ENCODE measurements around the gene MADD.

Gene MADD

DNA sequence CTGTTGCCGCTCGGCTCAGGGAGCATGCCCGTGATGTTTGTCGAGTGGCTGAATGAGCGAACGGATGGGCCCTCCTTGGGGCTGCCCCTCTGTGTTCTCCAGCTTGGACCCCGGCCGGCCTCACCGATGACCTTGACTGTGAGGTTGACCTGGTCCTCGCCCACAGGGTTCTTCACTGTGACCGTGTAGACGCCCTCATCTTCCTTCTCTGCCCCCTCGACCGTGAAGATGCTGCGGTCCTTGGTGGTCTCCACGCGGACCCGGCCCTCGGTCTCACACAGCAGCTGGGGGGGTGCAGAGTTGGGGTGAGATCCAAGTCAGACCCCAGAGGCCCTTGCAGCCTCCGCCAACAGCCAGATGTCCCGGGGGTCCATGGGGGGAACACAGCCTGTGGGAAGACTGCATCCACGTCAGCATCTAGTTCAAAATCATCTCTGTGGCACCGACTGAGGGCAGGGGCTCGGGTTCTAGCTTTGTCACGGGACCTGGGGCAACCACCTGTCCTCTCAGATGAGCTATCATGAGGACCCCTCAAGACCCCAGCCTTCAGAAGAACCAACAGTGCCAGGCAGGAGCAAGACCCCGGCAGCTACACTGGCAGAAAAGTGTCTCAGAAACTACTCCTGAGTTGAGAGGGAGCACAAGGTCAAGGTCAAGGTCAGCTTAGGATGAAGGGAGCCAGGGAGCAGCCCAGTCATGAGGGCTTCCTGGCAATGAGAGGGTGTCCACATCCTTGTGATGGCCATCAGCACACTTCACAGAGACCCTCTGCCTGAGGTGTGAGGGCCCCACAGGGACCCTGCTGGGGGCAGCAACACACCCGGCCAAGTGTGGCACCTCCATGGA is 68.7 kb downstream of the MADD start:
- DNase-seq (ENCODE audit: low read depth) = no peak

DNA sequence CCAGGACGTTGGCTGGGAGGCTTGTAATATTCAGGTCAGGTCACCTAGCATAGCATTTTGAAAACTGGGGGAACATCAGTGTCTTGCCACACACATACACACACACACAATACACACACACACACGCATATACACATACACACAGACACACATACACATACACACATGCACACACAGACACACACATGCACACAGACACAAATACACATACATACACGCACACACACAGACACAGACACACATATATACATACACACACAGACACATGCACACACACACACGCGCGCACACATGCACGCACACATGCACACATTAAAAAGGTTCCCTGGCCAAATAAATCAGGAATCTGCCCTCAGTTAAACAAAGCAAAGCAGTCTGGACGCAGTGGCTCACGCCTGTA is 70.1 kb downstream of the MADD start:
- no peak for DNase-seq (ENCODE audit: low read depth)

DNA sequence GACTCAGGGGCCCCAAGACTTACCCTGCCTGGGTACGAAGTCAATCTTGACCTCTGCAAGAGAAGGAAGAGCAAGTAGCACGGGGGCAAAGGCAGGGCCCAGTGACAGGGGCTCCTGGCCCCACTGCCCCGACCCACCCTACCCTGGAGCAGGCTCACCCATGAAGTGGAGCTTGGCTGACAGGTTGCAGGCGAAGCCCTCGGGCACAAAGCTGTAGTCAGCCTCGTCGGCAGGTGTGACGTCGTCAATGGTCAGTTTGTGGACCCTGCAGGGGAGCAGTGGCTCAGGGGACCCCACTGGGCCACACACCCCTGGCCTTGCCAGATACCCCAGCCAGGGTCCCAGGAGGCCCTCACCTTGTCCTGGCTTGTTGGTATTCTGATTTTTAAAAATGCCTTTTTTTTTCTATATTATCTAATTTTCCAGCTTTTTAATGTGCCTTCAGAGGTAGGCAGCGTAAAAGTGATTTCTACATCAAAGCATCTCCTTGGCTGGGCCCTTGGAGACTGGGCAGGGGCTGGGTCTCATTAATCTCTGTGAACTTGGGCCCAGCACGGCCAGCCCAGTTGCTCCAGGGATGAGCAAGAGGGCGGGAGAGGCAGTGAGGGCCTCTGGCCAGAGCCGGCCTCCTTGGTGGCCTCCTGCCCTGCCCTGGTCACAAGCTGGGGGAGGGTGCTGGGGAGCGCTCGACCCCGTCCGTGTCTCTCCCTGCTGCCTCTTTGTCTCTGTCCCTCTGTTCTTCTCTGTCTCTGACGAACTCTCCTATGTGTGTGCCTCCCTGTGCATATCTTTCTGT is 71.2 kb downstream of the MADD start:
- DNase-seq (ENCODE audit: low read depth) = no peak

DNA sequence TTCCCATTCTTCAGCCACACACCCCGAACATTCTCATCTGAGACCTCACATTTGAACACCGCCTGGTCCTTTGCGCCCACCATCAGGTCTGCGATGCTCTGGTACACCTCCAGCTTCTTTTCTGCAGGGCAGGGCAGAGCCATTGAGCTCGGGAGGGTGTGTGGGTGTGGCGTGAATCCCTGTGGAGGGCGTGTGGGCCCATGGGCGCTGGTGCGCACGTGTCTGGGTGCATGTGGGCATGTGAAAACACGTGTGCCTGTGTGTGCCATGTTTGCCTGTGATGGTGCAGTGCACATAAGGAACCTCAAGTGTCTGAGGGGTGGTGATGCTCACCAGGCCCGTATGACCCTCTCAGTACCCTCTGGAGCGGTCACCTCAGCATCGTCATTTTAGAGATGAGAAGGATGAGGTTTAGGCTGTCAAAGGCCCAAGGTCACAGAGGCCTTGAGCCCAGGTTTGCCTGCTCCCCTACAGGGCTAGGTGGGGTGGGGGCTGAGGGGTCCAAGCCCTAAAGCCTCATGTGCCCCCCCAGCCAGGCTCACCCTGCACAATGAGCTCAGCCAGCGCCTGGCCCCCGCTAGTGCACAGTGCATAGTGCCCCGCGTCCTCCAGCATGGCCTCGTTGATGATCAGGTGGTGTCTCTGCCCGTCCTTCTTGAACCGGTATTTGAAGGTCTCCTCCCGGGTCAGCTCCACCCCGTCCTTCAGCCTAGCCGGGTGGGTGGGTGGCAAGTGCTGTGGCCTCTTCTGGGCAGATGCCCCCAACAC is 72.3 kb downstream of the MADD start:
- no peak for DNase-seq (ENCODE audit: low read depth)

DNA sequence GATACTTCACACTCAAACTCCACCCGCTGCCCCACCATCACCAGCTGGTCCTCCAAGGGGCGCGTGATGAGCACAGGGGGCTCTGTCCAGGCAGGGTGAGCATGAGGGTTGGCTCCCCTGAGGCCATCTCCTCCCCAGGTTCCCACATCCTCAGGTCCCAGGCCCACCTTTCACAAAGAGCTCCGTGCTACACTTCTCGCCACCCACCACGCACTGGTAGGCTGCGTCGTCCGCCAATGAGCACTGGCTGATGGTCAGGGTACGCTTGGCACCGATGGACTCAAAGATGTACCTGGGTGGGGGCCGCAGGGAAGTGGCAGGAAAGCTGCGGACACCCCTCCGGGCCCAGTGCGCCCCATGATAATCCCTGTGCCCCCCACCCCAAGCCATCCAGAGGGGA is 72.9 kb downstream of the MADD start:
- DNase-seq (ENCODE audit: low read depth) = no peak

DNA sequence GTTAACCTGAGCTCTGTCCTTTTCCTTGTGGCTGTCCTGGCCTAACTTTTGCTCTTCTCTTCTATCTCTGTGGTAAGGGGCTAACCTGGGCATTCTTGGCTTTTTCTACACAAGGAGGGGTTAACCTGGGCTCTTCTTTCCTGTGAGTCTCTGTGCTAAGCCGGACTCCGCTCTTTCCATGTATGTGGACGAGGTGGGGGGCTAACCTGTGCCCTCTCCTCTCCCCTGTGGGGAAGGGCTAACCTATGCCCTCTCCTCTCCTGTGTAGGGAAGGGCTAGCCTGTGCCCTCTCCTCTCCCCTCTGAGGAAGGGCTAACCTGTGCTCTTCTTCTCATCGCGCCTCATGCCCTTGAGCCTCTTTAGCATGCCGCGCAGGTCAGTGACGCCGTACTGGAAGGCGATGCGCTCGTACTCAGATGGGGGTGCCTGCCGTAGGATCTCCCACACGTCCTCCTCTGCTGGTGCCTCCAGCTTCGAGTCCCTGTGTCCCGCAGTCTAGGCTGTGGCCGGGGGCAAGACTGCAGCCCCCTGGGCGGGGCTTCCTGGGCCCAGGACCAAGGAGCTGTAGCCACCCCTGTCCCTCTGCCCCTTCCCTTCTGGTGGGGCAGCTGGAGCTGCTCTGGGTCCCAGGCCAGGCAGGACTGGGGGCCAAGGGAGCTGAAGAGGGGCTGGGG is 76.1 kb downstream of the MADD start:
- no peak for DNase-seq (ENCODE audit: low read depth)

DNA sequence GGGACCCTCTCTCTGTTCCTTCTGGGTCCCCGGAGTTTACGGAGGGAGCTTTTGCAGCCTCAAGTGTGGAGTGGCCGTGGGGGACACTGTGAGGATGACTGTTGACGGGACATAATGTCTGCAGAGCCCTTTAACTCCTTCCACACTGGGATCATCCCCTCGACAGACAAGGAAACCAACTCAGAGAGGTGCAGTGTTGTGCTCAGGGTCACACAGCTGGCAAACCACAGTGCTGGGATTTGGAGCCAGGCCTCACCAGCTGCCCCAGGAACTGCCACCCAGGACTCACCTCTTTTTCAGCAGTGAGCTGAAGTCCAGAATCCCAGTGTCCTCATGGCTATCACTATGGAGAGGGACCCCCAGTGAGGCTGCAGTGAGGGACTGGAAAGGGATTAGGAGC is 77.2 kb downstream of the MADD start:
- no peak for DNase-seq (ENCODE audit: low read depth)

DNA sequence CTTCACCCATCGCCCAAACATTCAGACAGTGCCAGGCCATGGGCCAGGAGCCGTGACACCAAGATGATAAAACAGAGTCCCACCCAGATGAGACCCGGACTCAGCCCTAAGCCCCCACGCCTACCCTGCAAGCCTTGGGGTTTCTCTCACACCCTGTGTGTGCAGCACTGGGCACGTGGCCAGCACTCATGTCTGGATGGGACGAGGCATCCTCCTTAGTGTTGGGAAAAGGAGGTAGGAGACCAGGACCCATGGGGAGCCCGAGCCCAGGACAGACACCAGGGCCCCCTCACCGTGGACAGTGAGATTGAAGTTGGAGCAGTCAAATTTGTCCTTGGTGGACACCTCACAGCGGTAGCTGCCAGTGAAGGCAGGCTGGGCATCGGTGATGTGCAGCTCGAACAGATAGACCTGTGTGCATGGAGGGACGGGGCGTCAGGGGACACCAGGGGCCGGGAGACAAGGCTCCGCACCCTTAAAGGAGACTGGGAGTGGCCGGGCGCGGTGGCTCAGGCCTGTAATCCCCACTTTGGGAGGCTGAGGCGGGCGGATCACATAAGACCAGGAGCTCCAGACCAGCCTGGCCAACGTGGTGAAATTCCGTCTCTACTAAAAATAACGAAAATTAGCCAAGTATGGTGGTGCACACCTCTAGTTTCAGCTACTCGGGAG is 78.3 kb downstream of the MADD start:
- DNase-seq (ENCODE audit: low read depth) = no peak

DNA sequence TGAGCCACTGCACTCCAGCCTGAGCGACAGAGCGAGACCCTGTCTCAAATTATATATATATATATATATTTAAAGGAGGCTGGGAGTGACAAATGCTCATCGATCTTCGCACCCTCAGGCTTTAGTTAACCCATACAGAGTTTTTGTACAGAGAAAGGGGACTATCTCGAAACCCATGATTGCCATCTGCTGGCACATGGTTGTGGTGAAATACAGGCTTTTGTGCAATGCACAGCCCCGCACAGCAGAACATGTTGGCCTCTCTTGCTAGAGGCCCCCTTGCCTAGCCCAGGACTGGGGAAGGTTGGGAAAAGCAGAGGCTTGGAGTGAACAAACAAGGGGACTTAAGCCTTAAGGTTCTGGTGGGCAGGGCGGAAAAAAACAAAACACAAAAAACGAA is 78.9 kb downstream of the MADD start:
- no peak for DNase-seq (ENCODE audit: low read depth)

DNA sequence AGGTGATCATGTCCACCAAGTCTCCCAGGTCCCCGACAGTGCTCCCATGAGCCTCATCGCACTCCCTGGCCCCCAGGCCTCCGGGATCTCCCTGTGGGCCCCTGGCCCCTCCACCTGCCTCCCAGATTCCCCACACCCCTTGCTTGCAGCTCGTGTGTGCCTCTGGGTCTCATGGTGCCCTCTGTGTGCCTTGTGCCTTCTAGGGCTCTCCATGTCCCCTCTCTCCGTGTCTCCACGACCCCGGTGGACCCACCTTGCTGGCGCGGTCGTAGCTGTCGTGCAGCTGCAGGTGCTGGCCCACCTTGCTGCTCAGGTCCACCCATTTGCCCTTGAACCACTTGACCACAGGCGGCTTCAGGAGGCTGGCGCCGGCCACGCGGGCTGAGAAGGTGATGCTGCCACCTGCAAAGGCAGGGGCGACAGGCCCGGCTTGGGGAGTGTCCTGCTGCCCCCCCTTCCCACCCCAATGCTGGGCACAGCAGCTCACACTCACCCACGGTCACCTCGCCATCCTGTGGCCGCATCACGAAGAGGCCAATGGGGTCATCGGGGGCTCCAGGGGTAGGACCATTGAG is 79.7 kb downstream of the MADD start:
- DNase-seq (ENCODE audit: low read depth) = no peak

DNA sequence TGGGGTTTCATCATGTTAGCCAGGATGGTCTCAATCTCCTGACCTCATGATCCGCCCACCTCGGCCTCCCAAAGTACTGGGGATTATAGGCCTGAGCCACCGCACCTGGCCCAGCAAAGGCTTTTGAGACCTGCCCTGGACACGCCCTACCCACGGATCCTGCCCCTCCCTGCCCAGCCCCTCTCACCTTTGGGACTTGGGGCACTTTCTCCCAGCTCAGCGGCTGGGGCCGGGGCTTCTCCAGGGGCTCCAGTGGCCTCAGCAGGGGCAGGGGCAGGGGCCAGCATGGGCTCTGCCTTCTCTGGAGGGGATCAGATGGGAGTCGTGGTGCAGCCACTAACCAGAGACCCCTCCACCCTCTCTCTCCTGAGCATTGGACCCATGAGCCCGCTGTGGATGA is 80.4 kb downstream of the MADD start:
- DNase-seq (ENCODE audit: low read depth) = no peak

DNA sequence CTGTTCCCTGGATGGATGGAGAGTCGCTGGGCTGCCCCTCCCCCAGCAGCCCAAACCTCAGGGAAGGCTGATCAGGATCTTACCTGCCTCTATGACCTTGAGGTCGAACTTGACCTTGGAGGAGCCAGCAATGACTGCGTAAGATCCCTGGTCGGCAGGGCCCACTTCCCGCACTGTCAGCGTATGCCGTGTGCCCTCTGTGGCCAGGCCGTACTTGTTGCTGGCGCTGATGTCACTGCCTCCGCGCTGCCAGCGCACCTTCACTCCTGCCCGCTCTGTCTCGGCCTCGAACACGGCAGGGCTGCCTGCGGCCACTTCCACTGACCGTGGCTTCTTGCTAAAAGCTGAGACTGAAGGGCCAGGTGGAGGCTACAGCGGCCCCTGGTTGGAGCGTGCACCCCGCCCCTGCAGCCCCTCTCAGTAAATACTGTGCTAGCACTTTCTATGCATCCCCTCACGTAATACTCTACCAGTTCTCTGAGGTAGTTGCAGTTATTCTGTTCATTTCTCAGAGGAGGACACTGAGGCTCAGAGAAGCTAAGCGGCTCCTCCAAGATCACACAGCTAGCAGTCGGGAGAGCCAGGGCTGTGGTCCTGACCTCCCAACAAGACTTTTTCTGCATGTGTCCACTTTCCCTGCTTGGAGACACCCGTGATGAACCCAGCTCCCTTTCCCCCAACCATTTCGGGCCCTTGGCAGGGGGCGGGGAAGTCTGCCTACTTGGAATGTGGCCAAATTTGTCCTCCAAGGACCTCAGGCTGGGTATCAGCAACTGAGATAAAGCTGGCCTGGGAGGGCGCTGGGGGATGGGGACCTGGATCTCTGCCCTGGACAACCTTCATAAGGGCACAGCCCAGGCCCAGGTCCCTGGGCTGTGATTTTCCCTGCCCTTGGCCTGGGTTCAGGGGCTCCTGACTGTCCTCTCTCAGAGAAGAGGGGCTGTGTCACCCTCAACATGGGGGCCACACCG is 81.5 kb downstream of the MADD start:
- no peak for DNase-seq (ENCODE audit: low read depth)

DNA sequence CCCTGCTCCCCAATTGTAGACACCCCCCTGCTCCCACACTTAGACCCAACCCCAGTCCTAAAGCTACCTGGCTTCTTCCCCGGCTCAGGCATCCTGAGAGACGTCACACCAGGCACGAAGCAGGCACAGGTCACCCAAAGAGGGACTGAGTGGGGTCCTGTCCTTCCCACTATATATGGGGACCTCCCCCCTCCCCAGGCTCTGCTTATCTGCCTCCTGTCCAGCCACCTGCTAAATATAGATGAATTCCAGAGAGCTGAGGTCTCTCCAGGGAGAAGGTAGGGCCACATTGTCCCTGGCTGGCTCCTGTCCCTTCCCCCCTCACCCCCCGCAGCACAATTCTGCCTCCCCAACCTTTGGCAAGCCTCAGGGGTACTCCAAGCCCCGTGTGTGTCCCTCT is 82.6 kb downstream of the MADD start, which contains the start of gene MYBPC3:
Gene MYBPC3 (minus strand): TSS at position 147 of the 400 bp plus-strand sequence. CDS start 55 bp downstream, at position 92.
- no peak for DNase-seq (ENCODE audit: low read depth)

DNA sequence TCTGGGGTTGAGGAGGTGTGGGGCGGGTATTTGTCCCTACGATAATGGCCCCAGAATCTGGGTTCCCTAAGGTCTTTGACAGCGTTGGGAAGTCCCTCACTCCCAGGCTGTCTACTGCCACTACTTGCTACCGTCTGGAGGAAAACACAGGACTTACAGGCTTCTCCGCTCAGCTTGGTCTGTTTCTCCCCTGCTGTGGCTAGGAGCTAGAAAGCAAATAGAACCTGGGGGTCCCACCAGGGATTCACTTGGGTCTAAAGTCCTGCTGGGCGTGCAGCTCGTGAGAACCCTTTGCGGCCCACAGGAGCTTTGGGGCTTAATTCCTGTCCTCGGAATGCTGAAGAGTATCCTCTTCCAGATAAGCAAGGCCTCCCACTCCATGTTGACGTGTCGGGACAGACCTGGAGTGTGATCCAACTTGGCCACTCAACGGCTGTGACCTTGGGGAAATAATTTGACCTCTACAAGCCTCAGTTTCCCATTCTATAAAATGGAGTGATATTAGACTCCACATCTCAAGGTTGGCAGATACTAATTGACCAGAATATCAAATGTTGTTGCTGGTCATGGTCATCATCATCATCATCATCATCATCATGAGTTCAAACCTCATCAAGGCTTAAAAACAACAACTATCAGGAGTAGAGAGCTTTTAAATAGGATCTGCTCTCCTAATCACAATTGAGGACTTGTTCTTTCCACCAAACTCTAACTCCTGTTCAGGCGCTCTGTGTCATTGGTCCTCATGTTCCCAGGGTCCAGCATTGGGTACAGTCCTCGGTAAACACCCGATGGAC is 84.2 kb downstream of the MADD start:
- DNase-seq (ENCODE audit: low read depth) = no peak

DNA sequence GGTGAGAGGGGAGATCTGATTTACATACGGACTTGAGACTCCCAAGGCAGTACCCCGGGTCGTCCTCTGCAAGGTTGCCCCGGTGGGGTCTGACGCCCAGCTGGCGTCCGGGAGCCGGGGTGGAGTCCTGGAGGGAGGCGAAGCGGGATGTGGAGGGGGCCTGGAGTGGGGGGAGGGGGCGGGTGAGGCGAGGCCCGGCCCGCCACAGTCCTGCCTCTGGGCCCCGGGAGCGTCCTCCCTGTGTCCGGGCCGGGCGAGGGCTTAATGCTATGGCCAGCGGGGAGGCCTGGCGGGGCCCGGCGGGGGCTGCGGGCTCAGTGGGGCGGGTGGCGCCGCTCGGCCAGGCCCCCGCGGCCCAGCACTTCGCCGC is 85.0 kb downstream of the MADD start:
- DNase-seq (ENCODE audit: low read depth) = no peak

DNA sequence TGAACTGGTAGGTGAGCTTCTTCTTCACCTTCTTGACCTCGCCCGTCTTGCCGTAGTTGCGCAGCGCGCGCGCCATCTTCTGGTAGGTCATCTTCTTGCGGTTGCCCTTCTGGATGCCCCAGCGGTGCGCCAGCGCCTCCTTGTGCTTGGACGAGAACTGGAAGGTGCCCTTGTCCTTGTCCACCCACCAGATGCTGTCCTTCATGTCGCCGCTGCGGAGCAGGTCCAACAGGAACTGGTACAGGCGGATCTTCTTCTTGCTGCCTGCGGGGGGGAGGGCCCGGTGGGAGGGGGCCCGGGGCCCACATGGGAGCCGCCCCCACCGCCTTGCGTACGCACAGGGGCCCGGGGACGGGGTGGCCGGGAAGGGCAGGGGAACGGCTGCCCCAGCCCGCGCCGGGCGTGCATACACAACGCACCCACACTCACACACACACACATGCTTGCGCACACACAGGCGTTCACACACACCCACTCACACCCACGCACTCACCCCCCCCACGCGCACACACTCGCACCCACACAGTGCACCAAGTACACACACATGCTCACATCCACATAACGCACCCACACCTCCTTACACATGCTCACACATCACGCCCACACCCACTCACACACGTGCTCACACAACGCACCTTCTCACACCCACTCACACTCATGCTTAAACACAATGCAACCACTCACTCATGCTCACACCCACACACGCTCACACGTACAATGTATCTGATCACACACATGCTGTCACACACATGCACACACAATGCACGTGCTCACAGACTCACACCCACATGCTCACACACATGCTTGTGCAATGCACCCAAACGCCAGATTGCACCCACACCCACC is 85.6 kb downstream of the MADD start:
- DNase-seq (ENCODE audit: low read depth) = peak; percentile 71

DNA sequence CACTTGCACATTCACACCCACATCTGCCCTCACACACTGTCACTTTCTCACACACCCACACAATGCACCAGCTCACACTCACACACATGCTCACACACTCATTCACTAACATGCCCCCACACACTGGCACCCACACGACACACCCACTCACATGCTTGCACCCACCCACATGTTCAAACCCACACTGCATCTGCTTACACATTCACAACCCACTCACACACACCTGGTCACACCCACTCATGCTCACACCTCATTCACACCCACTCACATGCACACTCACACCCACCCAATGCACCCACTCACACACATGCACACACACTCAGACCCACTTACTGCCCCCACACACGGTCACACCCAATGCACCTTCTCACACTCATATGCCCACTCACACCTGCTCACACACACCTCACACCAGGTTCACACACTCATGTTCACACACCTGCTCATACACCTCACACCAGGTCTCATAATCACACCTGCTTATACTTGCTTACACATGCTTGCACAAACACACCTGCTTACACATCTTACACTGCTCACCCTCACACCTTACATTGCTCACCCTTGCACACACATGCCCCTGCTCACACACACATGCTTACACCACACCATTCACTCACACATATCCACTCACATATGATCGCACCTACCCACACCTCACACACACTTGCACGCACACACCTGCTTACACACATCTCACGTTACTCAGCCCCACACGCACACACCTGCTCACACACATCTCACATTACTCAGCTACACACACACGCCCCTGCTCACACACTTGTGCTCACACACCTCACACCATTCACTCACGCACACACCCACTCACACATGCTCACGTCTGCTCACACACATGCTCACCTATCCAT is 86.4 kb downstream of the MADD start:
- DNase-seq (ENCODE audit: low read depth) = no peak

Data from stromal cell of bone marrow (primary cell).